Panc1 (cell line): ENCODE results near the gene STARD13.

Experiments
- POLR2AphosphoS5 ChIP-seq: IDR thresholded peaks from 2 replicates; pipeline ENCODE4 v1.6.1; 2012; ENCODE audit warnings: mild to moderate bottlenecking, low read depth, low read length, moderate library complexity
- SIN3A ChIP-seq: IDR thresholded peaks from 2 replicates; pipeline ENCODE4 v1.6.1; 2012; ENCODE audit warnings: low read depth, mild to moderate bottlenecking, low read length, moderate library complexity, borderline replicate concordance; ENCODE audit not compliant: insufficient read depth
- TF ChIP-seq, protein P1 (sequence below): fragments of 450-650 bp; IDR thresholded peaks from 2 replicates; pipeline ENCODE4 v1.5.1; 2017; ENCODE audit warnings: mild to moderate bottlenecking
- TF ChIP-seq, protein P2 (sequence below), 2 experiments: IDR thresholded peaks; 2 replicates each; pipeline ENCODE4 v1.6.1; 2011 to 2012; ENCODE audit warnings: low read depth in 2 of 2, control low read depth in 1 of 2, low read length in 1 of 2, mild to moderate bottlenecking in 1 of 2, moderate library complexity in 1 of 2; ENCODE audit not compliant: insufficient read depth in 1 of 2

DNA sequence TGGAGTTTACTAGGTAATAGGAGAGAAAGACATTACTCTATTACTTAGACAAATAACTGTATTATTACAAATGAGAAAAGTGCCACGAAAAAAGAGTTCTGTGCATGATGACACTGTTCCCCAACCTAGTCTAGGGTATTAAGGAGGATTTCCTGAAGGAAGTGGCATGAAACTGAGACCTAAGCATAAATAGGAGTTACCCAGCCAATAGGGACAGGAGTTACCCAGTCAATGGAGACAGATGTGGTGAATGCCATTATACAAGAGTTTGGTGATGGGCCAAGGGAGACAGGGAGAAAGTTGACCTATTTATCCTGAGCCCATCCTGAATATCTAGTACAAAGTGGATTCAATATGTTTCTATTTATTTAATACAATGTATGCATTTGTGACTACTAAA lies 203.9 kb downstream of the STARD13 start:
- TF ChIP-seq, protein P1, sequence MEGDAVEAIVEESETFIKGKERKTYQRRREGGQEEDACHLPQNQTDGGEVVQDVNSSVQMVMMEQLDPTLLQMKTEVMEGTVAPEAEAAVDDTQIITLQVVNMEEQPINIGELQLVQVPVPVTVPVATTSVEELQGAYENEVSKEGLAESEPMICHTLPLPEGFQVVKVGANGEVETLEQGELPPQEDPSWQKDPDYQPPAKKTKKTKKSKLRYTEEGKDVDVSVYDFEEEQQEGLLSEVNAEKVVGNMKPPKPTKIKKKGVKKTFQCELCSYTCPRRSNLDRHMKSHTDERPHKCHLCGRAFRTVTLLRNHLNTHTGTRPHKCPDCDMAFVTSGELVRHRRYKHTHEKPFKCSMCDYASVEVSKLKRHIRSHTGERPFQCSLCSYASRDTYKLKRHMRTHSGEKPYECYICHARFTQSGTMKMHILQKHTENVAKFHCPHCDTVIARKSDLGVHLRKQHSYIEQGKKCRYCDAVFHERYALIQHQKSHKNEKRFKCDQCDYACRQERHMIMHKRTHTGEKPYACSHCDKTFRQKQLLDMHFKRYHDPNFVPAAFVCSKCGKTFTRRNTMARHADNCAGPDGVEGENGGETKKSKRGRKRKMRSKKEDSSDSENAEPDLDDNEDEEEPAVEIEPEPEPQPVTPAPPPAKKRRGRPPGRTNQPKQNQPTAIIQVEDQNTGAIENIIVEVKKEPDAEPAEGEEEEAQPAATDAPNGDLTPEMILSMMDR = no peak
- TF ChIP-seq, protein P2, sequence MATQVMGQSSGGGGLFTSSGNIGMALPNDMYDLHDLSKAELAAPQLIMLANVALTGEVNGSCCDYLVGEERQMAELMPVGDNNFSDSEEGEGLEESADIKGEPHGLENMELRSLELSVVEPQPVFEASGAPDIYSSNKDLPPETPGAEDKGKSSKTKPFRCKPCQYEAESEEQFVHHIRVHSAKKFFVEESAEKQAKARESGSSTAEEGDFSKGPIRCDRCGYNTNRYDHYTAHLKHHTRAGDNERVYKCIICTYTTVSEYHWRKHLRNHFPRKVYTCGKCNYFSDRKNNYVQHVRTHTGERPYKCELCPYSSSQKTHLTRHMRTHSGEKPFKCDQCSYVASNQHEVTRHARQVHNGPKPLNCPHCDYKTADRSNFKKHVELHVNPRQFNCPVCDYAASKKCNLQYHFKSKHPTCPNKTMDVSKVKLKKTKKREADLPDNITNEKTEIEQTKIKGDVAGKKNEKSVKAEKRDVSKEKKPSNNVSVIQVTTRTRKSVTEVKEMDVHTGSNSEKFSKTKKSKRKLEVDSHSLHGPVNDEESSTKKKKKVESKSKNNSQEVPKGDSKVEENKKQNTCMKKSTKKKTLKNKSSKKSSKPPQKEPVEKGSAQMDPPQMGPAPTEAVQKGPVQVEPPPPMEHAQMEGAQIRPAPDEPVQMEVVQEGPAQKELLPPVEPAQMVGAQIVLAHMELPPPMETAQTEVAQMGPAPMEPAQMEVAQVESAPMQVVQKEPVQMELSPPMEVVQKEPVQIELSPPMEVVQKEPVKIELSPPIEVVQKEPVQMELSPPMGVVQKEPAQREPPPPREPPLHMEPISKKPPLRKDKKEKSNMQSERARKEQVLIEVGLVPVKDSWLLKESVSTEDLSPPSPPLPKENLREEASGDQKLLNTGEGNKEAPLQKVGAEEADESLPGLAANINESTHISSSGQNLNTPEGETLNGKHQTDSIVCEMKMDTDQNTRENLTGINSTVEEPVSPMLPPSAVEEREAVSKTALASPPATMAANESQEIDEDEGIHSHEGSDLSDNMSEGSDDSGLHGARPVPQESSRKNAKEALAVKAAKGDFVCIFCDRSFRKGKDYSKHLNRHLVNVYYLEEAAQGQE (IDR thresholded peaks at IDR 0.05; ENCODE audit: insufficient read depth in 1 of 2, low read depth in 2 of 2, low read length in 1 of 2) = no peak
- TF ChIP-seq POLR2AphosphoS5 = no peak
- no peak for TF ChIP-seq SIN3A
